ENCODE measurements around the gene GFRA3.

GFRA3 gene

DNA sequence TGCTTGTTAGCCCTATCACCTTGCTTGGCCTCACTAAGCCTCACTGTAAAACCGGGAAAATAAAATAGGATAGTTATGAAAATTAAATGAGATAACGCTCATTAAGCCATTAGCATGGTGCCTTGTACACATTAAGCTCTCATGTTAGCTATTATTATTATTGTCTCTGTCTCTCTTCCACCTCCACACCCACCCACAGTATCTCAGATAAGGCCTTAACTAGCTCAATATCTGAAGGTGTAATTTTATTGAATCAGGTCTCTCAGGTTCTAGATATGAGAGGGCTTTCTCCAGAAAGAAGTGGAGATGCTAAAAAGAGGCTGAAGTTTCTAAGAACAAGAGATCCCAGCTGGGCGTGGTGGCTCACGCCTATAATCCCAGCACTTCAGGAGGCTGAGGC is 27.6 kb downstream of the GFRA3 start:
- no peak for DNase-seq

DNA sequence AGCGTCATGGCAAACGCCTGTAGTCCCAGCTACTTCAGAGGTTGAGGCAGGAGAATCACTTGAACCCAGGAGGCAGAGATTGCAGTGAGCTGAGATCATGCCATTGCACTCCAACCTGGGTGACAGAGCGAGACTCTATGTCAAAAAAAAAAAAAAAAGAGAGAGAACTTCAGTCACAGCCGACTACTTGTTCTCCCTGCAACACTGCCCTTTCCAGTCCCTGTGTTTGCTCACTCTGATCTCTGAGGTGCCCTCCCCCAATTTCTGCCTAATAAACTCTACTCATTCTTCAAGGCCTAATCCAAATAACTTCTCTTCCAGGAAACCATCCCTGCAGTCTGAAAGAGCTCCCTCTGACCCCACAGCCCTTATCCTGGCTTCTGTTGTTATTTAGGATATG is 28.1 kb downstream of the GFRA3 start:
- no peak for DNase-seq

DNA sequence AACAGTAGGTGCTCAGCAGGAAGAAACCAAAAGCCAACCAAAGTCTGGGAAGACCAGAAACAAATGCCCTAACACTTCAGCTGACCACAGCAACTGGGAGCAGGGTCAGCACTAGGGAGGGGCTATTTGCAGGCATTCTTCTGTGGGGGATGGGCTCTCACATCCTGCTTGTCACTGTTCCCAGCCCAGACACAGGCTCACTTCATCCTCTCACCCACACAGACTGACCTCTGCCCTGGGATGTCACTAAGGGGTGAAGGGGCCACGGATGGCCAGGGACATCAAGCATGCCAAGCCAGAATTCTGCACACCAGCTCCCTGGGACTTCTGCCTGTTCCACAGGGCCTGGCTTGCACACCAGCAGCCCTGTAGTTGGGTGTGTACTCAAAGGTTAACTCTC is 28.7 kb downstream of the GFRA3 start:
- no peak for DNase-seq

DNA sequence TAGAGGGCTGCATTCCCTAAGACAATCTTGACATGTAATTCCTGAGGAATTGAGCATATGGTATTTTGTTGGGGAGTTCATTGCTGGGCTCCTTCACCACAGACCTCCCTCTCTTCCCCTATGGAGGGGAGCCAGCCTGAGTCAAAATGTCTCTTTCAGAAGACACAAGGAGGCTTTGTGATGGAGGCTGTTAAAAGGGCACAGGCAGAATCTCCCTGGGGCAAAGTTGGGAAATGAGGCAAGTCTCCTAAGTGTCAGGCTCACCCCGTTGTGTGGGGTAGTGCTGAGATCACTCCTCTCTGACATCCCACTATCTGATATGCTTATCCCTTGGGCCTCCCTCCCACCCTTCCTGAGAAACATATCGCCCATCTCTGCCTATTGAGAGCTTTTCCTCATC is 30.6 kb downstream of the GFRA3 start:
- DNase-seq: peak; percentile 8

DNA sequence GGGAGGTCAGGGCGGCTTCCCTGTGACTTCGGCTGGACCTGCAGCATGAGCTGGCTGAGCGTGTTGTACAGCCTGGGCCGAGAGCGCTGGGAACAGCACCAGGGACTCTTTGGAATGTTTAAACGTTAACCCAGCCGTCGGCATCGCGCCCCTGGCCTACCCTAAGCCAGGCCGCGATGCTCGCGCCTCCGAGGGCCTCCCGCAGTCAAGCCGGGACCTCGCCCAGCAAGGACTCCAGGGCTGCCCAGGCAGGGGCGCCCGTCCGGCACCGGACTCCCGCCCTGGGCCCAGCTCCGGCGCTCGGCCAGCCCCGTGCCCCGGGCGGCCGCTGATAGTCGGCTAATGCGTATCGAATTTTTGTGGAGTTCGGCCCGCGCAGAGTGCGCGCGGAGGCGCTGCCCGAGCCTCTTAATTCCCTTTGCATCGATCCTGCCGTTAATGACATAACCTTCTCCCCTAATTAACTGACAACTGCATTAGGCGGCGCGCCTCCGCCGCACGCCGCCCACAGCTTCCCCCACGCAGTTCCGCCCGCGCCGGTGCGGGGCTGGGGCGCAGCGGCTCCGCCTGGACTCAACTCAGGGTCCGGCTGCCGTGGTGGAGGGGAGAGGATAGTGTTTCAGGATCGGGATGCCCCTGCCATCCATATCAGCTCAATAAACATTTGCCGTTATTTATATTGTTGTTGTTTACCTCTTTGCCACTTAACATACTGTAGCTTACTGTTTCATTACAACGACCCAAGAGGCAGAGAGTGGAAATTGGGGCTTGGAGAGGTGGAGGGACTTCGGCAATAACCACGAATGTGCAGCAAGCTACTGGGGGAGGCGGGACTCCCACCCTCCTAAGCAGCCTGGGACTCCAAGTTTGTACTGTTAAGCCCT is 32.5 kb downstream of the GFRA3 start:
- peak; percentile 12 for DNase-seq

DNA sequence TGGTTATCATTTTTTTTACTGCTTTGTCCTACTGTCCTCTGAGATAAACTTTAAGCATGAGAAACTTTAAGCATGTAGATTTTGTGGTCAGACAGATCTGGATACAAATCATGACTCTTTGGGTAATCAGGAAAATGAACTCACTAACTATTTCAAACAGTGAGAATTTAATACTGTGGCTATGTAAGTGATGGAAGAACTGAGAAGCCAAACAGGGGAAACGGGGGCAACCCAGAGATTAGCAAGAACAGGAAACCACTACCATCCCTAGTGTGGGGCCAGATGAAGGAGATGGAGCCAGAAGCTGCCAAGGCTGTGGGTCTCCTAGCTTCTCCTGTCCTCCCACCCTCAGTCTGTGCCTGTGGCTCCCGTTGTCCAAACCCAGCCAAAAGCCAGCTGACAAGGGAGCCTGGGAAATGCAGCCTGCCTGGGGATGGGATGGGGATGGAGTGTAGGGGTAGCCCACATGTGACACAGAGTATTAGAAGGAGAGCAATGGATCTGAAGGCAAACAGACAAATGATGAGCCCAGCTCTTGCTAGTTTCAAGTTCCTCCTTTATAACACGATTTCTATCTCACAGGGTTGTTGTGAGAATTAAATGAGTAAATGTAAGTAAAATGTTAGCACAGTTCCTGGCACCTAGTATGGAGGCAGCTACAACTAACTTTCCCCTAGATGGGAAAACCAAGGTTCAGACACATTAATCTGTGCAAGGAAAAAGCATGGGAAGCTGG is 33.6 kb downstream of the GFRA3 start:
- DNase-seq: no peak

DNA sequence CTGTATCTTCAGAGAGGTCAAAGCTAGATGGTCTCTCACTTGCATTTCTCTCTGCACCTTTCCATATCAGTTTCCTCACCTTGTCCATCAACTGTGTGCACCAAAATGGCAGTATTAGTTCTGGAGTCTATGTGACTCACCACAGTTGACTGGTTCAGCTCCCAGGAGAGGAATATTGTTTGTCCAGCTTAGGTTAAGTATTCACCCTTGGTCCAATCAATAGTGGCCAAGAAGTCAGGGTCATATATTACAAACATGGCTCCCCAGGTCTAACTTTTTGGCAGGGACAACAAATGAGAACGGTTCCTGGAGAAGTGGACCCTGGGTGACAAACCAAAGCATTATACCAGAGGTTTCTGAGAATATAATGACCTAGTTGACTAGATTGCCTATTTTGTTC is 36.4 kb downstream of the GFRA3 start:
- DNase-seq: no peak

DNA sequence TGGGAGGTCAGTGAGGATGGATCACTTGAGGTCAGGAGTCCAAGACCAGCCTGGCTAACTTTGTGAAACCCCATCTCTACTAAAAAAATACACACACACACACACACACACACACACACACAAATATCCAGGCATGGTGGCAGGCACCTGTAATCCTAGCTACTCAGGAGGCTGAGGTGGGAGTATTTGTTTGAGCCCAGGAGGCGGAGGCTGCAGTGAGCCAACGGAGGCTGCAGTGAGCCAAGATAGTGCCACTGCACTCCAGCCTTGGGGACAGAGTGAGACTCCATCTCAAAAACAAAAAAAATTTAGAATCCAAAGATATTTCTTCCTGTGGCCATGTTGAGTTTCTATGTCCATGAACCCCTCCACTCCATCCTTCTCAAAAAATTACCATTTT is 39.8 kb downstream of the GFRA3 start:
- no peak for DNase-seq

DNA sequence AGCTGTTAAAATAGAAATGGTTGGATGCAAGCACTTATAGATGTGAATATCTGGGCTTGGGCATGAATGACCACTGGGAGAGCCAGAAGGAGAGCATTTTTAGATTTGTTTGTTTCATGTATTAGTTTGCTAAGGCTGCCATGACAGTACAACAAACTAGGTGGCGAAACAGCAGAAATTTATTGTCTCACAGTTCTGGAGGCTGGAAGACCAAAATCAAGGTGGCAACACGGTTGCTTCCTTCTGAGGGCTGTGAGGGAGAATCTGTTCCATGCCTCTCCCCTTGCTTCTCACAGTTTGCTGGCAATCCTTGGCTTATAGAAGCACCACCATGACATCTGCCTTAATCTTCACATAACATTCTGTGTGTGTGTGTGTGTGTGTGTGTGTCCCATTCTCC is 41.1 kb downstream of the GFRA3 start:
- no peak for DNase-seq

DNA sequence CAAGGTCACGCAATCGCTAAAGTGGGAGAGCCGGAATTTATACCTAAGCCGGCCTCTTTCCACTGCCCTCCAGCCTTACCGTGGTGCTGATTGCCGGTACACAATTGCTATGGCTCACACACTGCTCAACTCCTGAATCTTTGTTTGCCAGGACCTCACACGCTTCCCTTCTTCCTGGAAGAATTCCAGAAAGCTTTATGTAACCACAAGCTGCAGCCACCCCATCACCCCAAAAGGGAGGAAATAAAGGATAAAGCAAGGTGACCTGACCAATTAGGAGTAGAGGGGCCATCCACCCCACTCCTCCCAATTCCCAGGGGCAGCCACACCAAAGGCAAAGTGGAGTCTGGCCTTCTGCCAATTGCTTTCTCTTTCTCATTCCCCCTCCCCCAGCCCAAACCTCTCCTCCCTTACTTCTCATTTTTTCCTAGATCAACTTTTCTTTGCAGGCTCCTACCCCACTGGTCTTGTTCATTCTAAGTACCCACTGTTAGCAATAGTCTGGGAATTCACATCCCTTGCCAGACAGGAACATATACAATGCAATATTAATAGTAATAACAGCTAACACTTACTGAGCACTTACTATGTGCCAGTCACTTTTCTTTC is 43.3 kb downstream of the GFRA3 start:
- peak; percentile 80 for DNase-seq

DNA sequence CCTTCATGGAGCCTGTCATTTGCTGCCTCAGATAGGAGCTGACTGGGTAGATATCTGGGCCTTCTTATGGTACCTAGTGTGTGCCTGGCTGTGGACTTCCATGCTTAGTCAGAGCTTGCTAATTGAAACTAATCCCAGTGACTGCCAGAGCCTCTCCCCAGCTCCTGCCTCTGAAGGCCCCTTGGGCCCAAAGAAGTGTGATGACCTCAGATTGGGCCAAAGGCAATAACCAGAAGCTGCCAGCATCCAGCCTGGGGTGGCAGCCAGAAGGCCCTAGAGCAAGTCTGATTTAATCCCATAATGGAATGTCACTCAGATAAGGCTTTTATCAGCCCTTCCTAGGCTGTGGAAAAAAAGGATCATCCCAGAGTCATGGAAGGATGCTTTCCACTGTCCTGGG is 44.2 kb downstream of the GFRA3 start:
- peak; percentile 63 for DNase-seq

DNA sequence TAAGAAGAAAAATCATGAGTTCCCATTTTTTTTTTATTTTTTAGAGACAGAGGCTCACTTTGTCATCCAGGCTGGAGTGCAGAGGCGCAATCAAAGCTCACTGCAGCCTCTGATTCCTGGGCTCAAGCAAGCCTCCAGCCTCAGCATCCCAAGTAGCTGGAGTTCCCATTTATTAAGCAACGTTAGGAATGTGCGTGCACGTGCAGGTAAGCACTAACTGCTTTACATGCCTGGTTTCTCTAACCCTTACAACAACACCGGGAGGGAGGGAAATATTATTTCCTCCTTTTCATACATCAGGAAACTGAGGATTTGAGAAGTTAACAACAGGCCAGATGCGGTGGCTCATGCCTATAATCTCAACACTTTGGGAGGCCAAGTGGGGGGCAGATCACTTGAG is 45.0 kb downstream of the GFRA3 start:
- no peak for DNase-seq

DNA sequence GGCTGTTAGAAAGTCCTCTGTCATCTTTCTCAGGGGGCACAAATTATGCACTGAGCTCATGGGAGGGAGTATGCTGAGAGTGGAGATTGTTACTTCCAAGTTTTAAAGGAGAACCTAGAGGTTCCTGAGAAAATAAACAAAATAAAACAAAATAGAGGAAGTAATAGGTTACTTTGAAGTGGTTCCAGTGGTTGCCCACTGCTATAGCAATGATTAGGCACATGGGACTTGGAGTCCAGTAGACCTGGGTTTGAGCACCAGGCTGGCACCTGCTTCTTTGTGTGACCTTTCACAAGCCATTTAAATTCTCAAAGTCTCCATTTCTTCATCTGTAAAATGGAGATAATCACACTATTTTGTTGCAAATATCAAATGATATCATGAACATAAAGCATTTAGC is 47.5 kb downstream of the GFRA3 start:
- DNase-seq: no peak

DNA sequence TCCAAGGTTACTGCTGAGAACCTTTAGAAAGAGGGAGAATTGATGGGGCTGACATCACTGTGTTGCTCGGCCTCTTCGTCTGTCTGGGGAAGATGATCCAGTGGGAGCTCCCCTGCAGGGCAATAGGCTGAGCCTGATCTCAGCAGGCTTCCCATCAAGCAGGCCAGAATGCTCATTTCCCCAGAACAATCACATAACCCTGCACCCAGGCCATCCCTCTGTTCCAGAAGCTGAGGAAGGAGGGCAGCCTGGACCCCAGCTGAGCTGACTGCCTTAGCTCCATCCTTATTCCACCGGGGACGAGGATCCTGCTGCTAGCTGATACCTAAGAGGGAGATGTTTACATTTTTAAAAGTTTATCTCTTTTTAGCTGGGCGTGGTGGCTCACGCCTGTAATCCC is 49.7 kb downstream of the GFRA3 start:
- no peak for DNase-seq

DNA sequence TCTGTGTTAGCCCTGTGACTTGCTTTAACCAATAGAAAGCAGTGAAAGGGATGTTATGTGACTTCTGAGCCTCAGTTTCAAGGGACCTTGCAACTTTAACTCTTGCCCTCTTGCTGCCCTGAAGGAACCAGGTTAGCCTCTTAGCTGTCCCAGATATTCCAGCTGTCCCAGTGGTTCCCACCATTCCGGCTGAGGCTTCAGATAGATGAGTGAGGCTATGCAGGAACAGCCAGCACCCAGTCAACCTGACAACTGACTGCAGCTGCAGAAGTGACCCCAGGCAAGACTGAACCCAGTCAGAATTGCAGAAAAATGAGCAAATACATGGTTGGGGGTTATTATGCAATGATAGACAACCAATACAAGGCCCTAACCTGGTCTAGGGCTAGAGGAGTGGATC is 50.9 kb downstream of the GFRA3 start:
- no peak for DNase-seq

DNA sequence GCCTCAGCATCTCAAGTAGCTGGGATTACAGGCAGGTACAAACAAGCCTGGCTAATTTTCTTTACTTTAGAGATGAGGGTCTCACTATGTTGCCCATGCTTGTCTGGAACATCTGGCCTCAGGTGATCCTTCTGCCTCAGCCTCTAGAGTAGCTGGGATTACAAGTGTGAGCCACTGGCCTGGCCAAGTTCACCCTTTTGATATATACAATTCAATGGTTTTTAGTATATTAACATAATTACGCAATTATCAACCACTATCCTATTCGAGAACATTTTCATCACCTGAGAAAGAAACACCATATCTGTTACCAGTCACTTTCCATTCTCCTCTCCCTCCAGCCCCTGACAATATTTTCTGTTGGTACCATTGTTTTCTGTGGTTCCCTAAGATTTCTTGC is 57.6 kb downstream of the GFRA3 start:
- DNase-seq: no peak

DNA sequence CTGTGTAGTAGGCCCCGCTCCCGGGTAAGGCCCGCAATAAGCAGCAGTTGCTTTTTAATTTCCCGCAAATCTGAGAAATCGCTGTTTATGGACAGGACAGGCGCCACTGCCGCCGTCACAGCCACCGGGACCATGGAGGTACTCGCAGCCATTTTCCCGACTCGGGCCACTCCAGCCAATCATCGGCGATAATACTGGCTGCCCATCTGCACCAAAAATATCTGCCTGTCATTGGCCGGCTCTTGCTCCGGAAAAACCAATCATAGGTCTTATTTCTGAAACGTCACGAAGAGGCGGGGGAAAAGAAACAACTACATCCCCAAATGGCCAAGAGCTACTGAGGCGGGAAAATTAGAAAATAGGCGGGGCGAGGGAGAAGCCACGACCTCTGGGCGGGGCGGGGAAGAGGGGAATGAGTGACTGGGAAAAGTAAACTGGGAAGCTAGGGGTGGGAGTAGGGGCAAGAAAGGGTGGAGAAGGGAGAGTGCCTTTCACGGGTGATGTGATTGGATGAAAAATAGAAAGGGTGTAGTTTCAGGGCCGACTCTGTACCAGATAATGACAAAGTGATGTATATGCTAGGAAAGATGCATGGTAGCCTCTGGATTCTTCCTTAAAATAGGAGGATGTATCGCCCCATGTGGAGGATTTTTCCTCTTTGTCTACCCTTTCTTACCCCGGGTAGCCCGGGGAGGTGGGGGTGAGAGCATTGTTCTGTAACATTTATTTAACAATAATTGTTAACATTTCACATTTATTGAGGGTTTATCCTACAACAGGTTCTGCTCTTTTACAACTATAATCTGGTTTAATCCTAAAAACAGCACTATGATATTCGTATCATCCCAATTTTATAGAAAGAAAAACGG is 61.0 kb downstream of the GFRA3 start, which contains the start of gene CDC23:
TSS of gene CDC23 (minus strand) at position 163 of the 869 bp plus-strand sequence. CDS start at position 152, 11 bp downstream.
- DNase-seq: peak; percentile 99

DNA sequence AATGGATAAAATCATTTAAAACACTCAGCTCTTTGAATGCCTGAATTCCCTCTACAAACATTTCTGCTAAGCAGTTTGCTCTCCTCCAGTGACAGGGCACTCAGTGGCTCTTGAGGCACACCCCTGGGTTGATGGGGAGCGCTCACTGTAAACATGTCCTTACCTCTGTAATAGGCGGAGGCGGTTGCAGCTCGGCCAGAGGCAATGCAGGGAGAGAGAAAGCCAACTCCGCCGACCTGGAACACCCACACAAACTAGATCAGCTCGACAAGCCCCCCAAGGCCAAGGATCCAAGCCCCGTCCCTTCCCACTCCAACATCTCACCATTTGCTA is 61.6 kb downstream of the GFRA3 start:
- peak; percentile 3 for DNase-seq

DNA sequence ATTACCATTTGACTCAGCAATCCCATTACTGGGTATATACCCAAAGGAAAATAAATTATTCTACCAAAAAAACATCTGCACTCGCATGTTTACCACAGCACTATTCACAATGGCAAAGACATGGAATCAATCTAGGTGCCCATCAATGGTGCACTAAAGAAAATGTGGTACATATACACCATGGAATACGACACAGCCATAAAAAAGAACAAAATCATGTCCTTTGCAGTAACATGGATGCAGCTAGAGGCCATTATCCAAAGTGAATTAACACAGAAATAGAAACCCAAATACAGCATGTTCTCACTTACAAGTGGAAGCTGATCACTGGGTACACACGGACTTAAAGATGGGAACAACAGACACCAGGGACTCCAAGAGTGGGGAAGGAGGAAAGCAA is 63.4 kb downstream of the GFRA3 start:
- no peak for DNase-seq
